Adipocyte (in vitro differentiated cells): ENCODE data around the gene CYBA.
A peak's percentile ranks its signal among the peaks of the same experiment; 100 is the strongest.
"Not testable (repeated sequence)": the region's sequence is repeated elsewhere in the genome, so short reads cannot be mapped to it uniquely, and the experiment has no call there.

ENCODE experiments used
- DNase-seq: peaks from one replicate; pipeline ENCODE4 v3.0.0-alpha.2; 2015; ENCODE audit warnings: low read depth
- H3K27me3 ChIP-seq: replicated peaks from 2 replicates; pipeline ENCODE4 v1.7.0; 2013; ENCODE audit warnings: mild to moderate bottlenecking, low read length, moderate library complexity; ENCODE audit not compliant: control insufficient read depth, insufficient read depth
- H3K36me3 ChIP-seq: 2 replicates; pipeline ENCODE4 v1.7.0; 2013; ENCODE audit warnings: low read length, mild to moderate bottlenecking, moderate library complexity; ENCODE audit not compliant: control insufficient read depth, insufficient read depth, severe bottlenecking
- H3K4me1 ChIP-seq: 2 replicates; pipeline ENCODE4 v1.7.0; 2013; ENCODE audit warnings: mild to moderate bottlenecking, low read length, moderate library complexity; ENCODE audit not compliant: control insufficient read depth, insufficient read depth
- H3K4me3 ChIP-seq: 2 replicates; pipeline ENCODE4 v1.7.0; 2013; ENCODE audit warnings: mild to moderate bottlenecking, low read length, moderate library complexity
- H3K9ac ChIP-seq: 2 replicates; pipeline ENCODE4 v1.7.0; 2013; ENCODE audit warnings: mild to moderate bottlenecking, low read length, moderate library complexity
- H3K9me3 ChIP-seq: 2 replicates; pipeline ENCODE4 v1.7.0; 2013; ENCODE audit warnings: mild to moderate bottlenecking, low read length, moderate library complexity; ENCODE audit not compliant: control insufficient read depth

The CYBA gene

GRCh38 chr16:88672776-88673175, 21.9 kb upstream of the CYBA start:
- peaks cover 14% of the 10 kb centered on the region for H3K4me1 ChIP-seq
- H3K27me3 ChIP-seq: peaks cover 4% of the 10 kb centered on the region
- H3K36me3 ChIP-seq: peaks cover 4% of the 10 kb centered on the region
- no peak overlapping the region for H3K9ac ChIP-seq
- DNase-seq: no peak
- no peaks in the 10 kb centered on the region for H3K9me3 ChIP-seq
- H3K4me3 ChIP-seq: no peak overlapping the region

GRCh38 chr16:88671806-88672205, 21.0 kb upstream of the CYBA start:
- no peak overlapping the region for H3K9ac ChIP-seq
- no peak overlapping the region for H3K4me3 ChIP-seq
- DNase-seq: no peak
- no peaks in the 10 kb centered on the region for H3K9me3 ChIP-seq
- H3K4me1 ChIP-seq: peaks cover 11% of the 10 kb centered on the region
- H3K27me3 ChIP-seq: no peaks in the 10 kb centered on the region
- peaks cover 4% of the 10 kb centered on the region for H3K36me3 ChIP-seq

GRCh38 chr16:88669980-88670379, 19.1 kb upstream of the CYBA start:
- Histone ChIP-seq H3K9me3 (no peaks in the 10 kb centered on the region), H3K4me3 (no peak overlapping the region), H3K27me3 (no peaks in the 10 kb centered on the region), H3K9ac (no peak overlapping the region), H3K36me3 (peaks cover 5% of the 10 kb centered on the region), H3K4me1 (peaks cover 15% of the 10 kb centered on the region)
- no peak for DNase-seq

GRCh38 chr16:88669493-88669892, 18.6 kb upstream of the CYBA start:
- not testable (repeated sequence) for H3K36me3 ChIP-seq, H3K4me3 ChIP-seq, H3K9me3 ChIP-seq, H3K9ac ChIP-seq, H3K27me3 ChIP-seq, DNase-seq
- peaks cover 20% of the 10 kb centered on the region for H3K4me1 ChIP-seq

GRCh38 chr16:88667461-88667860, 16.6 kb upstream of the CYBA start:
- H3K9ac ChIP-seq: no peak overlapping the region
- no peak overlapping the region for H3K4me3 ChIP-seq

GRCh38 chr16:88665570-88665969, 14.7 kb upstream of the CYBA start:
- Histone ChIP-seq H3K4me1 (peaks cover 22% of the 10 kb centered on the region), H3K36me3 (peaks cover 4% of the 10 kb centered on the region), H3K9me3 (no peaks in the 10 kb centered on the region), H3K9ac (no peak overlapping the region), H3K4me3 (no peak overlapping the region), H3K27me3 (no peaks in the 10 kb centered on the region)
- no peak for DNase-seq

More at GRCh38 chr16:88667461-88667860, 16.6 kb upstream of the CYBA start:
- no peaks in the 10 kb centered on the region for H3K27me3 ChIP-seq
- no peak for DNase-seq
- peaks cover 23% of the 10 kb centered on the region for H3K4me1 ChIP-seq
- H3K36me3 ChIP-seq: peaks cover 4% of the 10 kb centered on the region
- H3K9me3 ChIP-seq: no peaks in the 10 kb centered on the region

- peaks cover 4% of the 10 kb centered on the region for H3K36me3 ChIP-seq
- DNase-seq: no peak
- peaks cover 18% of the 10 kb centered on the region for H3K4me1 ChIP-seq
- no peak overlapping the region for H3K9ac ChIP-seq
- no peaks in the 10 kb centered on the region for H3K9me3 ChIP-seq
- H3K4me3 ChIP-seq: peak overlapping the region; percentile 3
- no peaks in the 10 kb centered on the region for H3K27me3 ChIP-seq
These were observed 14.3 kb upstream of the CYBA start for GRCh38 chr16:88665148-88665547.

- DNase-seq: peak; percentile 99
- Histone ChIP-seq H3K4me3 (peak within 1 kb of the TSS; percentile 90), H3K36me3 (peaks cover 18% of the 10 kb centered on the region), H3K27me3 (no peaks in the 10 kb centered on the region), H3K9ac (peak within 1 kb of the TSS; percentile 99), H3K9me3 (no peaks in the 10 kb centered on the region), H3K4me1 (peaks cover 13% of the 10 kb centered on the region)
These were observed 12.2 kb upstream of the CYBA start, which contains the start of gene MVD for GRCh38 chr16:88662843-88663606. Gene MVD (minus strand): TSS chr16:88663091. CDS start chr16:88663080, 11 bp downstream.

- peaks cover 13% of the 10 kb centered on the region for H3K4me1 ChIP-seq
- peak overlapping the region; percentile 90 for H3K4me3 ChIP-seq
- no peaks in the 10 kb centered on the region for H3K9me3 ChIP-seq
- DNase-seq: peak; percentile 44
- H3K27me3 ChIP-seq: no peaks in the 10 kb centered on the region
- H3K9ac ChIP-seq: peak overlapping the region; percentile 99
- H3K36me3 ChIP-seq: peaks cover 25% of the 10 kb centered on the region
These were observed 11.5 kb upstream of the CYBA start for GRCh38 chr16:88662222-88662842.

- Histone ChIP-seq H3K4me3 (peak overlapping the region; percentile 90), H3K9me3 (no peaks in the 10 kb centered on the region), H3K27me3 (no peaks in the 10 kb centered on the region), H3K4me1 (peaks cover 13% of the 10 kb centered on the region), H3K36me3 (peaks cover 33% of the 10 kb centered on the region), H3K9ac (peak overlapping the region; percentile 72)
- no peak for DNase-seq
These were observed 10.6 kb upstream of the CYBA start for GRCh38 chr16:88661468-88661867.

GRCh38 chr16:88659160-88659559, 8.3 kb upstream of the CYBA start:
- Histone ChIP-seq H3K9ac (peak overlapping the region; percentile 29), H3K4me3 (peak overlapping the region; percentile 58), H3K4me1 (peaks cover 3% of the 10 kb centered on the region), H3K36me3 (peaks cover 53% of the 10 kb centered on the region), H3K27me3 (no peaks in the 10 kb centered on the region), H3K9me3 (no peaks in the 10 kb centered on the region)
- no peak for DNase-seq
